Activated CD4-positive, alpha-beta memory T cell treated with anti-CD3 and anti-CD28 coated beads for 36 hours (primary cell): ENCODE data around the gene PABPC1L. TPM values are rescaled to one million over a fixed set of nuclear protein-coding genes. Genes with fewer than 3 reads are reported as not detected.
A peak's percentile ranks its signal among the peaks of the same experiment; 100 is the strongest.

ENCODE experiments used
- CTCF ChIA-PET: fragments of 350-600 bp; sonication (Branson Sonifier 250); formaldehyde crosslinking; loops from one replicate; lab custom pipeline; 2021; ENCODE audit warnings: antibody characterized with exemption, inconsistent platforms; lab: Charles Lee
- POLR2A ChIA-PET: fragments of 350-600 bp; sonication (Branson Sonifier 250); formaldehyde crosslinking; loops from one replicate; lab custom pipeline; 2021; ENCODE audit warnings: antibody characterized with exemption; lab: Charles Lee
- DNase-seq: peaks from one replicate; pipeline ENCODE4 v3.0.0-alpha.2; 2020
- H3K27ac Mint-ChIP-seq: one replicate; pipeline ENCODE4 v1.8.0; 2021; ENCODE audit warnings: mixed read lengths
- H3K27me3 Mint-ChIP-seq: one replicate; pipeline ENCODE4 v1.8.0; 2021; ENCODE audit warnings: mixed read lengths
- H3K36me3 Mint-ChIP-seq: one replicate; pipeline ENCODE4 v1.8.0; 2021; ENCODE audit warnings: mixed read lengths
- H3K4me1 Mint-ChIP-seq: one replicate; pipeline ENCODE4 v1.8.0; 2021; ENCODE audit warnings: low read depth, mixed read lengths
- H3K4me3 Mint-ChIP-seq: one replicate; pipeline ENCODE4 v1.8.0; 2021; ENCODE audit warnings: mild to moderate bottlenecking, mixed read lengths
- H3K9me3 Mint-ChIP-seq: one replicate; pipeline ENCODE4 v1.8.0; 2021; ENCODE audit warnings: mixed read lengths
- intact Hi-C: fragments of 100-400 bp; cut with micrococcal nuclease; formaldehyde crosslinking; loops from one replicate; pipeline ENCODE4 v1.15.1; 2023
- total RNA-seq, 2 experiments: library from RNA; stranded (reverse); gene quantifications; one replicate each; pipeline ENCODE4 v1.2.3, GENCODE V29; 2021

Gene PABPC1L
- total RNA-seq, 2 experiments from 2014 or later, result 61.5 to 70.7 TPM

DNA sequence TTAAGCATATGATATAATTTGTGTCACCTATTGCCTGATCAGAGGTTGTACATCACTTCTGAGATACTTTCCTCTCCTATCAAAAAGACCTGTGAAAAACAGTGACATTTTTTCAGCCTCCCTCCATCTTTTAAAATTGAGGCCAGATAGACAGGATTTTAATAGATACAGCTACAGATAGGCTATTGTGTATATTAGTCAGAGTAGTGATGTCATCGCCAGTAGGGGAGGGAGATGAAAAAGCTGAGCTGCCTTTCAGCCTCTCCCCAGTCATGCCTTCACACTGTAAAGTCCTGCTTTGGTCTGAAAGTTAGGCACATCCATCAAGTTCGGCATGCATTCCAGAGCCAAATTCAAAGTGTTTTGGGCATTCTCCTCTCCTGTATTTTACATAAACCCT lies 7.9 kb upstream of the PABPC1L start:
- H3K27me3 Mint-ChIP-seq, result no peaks in the 10 kb centered on the region
- H3K4me1 Mint-ChIP-seq, result peaks cover 34% of the 10 kb centered on the region
- ChIA-PET CTCF (interaction anchor here (4.1 kb wide), 1 partner anchor 13 kb away, joined by 18 read pairs; no protein-coding TSS in a partner anchor), POLR2A (interaction anchor here (1.1 kb wide), 1 partner anchor 14 kb away, joined by 4 read pairs; no protein-coding TSS in a partner anchor)
- no peak for DNase-seq
- H3K9me3 Mint-ChIP-seq, result no peaks in the 10 kb centered on the region
- H3K36me3 Mint-ChIP-seq, result peaks cover 54% of the 10 kb centered on the region
- no peak overlapping the region for H3K4me3 Mint-ChIP-seq
- no peak overlapping the region for H3K27ac Mint-ChIP-seq
- intact Hi-C loops, result no loop called here

DNA sequence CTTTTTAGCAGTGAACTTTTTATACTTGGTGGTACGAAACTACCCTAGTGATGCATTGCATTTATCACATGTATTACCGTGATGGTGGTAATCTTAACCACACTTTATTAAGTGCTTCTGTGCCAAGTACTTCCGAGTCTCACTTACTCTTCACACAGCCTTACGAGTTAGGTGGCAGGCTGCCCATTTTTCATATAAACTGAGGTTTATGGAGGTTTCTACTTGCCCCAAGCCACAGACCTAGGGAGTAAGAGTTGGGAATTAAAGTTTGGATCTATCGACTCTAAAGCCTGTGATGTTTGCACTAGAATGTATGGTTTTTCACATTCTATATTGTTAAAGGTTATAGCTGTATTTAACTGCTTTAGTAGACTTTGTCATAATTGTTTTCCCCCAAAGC lies 5.5 kb upstream of the PABPC1L start:
- intact Hi-C loops, result no loop called here
- H3K27me3 Mint-ChIP-seq, result no peaks in the 10 kb centered on the region
- H3K27ac Mint-ChIP-seq, result no peak overlapping the region
- POLR2A ChIA-PET, result no interaction called here
- no peaks in the 10 kb centered on the region for H3K9me3 Mint-ChIP-seq
- CTCF ChIA-PET, result no interaction called here
- DNase-seq, result no peak
- H3K36me3 Mint-ChIP-seq, result peaks cover 51% of the 10 kb centered on the region
- peaks cover 28% of the 10 kb centered on the region for H3K4me1 Mint-ChIP-seq
- H3K4me3 Mint-ChIP-seq, result no peak overlapping the region

DNA sequence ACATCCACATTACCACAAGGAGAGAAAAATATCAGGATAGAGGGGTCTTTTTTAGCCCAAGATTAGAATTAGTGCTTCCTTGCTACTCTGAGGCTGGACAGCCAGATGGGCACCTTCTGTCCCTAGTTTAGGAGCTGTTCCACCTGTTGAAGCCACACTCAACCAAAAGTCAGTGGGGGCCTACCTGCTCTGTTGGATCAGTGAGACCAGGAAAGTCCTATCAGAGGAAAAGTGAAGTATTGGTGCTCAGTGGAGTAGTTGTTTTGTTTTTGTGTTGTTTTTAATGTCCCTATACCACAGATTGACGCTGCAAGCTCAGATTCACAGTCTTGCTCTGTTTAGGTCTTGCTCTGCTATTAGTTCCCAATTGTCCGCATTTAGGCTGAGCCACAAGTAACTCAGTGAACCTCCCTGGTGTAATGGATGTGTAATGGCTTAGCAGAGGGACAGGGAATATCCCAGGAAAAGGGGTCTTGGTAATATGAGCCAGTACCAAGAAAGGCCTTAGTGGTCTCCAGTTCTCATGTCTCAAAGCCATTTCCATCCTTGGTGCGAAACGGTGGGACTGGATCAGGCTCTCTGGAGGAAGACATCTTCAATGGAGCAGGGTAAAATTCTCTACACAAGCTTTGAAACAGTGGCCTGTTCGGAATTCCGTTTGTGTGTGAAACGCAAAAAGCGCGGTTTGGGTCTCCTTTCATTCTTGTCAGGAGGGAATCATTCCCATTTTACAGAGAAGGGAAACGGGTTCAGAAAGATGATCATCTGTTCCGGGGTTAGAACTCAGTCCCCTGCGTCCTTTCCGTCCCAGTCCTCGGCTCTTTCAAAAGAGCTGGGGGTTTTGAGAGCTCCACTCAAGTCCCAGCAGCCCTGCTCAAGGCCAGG lies 631 bp upstream of the PABPC1L start:
- Mint-ChIP-seq H3K4me1 (peaks cover 30% of the 10 kb centered on the region), H3K27ac (peak overlapping the region; percentile 60), H3K27me3 (no peaks in the 10 kb centered on the region), H3K4me3 (peak overlapping the region; percentile 88), H3K36me3 (peaks cover 48% of the 10 kb centered on the region), H3K9me3 (no peaks in the 10 kb centered on the region)
- ChIA-PET CTCF (interaction anchor here (0.8 to 2.6 kb wide), 3 partner anchors 9 to 187 kb away, joined by 3 to 7 read pairs (median 5); no protein-coding TSS in a partner anchor), POLR2A (interaction anchor here (0.6 to 1.6 kb wide), 5 partner anchors 10 to 120 kb away, joined by 3 to 9 read pairs (median 5); partner anchors contain the start of gene TOMM34)
- no peak for DNase-seq
- intact Hi-C loops, result no loop called here

DNA sequence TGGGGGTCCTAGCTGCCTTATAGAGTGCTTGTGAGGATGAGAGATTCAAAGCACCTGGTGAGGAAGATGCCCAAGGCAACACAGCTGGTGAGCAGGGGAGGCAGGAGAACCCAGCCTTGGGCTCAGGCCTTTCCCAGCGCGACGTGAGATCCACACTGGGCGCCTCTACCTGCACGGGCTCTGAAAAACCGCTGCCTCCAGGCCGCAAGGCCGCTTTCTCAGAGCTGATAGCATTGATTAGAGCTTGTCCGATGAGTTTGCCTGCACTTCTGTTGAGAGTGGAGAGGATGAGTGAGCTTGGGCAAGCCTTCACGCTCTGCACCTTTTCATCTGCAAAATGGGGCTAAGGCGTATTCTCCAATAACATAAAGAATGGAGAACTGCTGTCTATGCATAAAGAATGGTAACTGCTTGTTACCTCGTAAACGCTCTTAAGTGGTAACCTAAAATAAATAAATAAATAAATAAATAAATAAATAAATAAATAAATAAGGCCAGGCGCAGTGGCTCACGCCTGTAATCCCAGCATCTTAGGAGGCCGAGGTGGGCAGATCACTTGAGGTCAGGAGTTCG lies 916 bp downstream of the PABPC1L start:
- peaks cover 43% of the 10 kb centered on the region for H3K36me3 Mint-ChIP-seq
- no peaks in the 10 kb centered on the region for H3K9me3 Mint-ChIP-seq
- no peak for DNase-seq
- intact Hi-C loops, result loop anchor here (1.0 to 2.0 kb wide), 2 partner anchors 25 to 56 kb away; partner anchors contain the start of genes STK4 and YWHAB
- ChIA-PET POLR2A (interaction anchor here (0.8 to 1.4 kb wide), 2 partner anchors 14 to 54 kb away, joined by 3 to 5 read pairs; no protein-coding TSS in a partner anchor), CTCF (interaction anchor here (0.9 to 2.6 kb wide), 6 partner anchors 23 to 380 kb away, joined by 3 to 7 read pairs (median 4); partner anchors contain the start of gene TOMM34)
- peak overlapping the region; percentile 88 for H3K4me3 Mint-ChIP-seq
- no peaks in the 10 kb centered on the region for H3K27me3 Mint-ChIP-seq
- H3K27ac Mint-ChIP-seq, result peak overlapping the region; percentile 56
- peaks cover 40% of the 10 kb centered on the region for H3K4me1 Mint-ChIP-seq

DNA sequence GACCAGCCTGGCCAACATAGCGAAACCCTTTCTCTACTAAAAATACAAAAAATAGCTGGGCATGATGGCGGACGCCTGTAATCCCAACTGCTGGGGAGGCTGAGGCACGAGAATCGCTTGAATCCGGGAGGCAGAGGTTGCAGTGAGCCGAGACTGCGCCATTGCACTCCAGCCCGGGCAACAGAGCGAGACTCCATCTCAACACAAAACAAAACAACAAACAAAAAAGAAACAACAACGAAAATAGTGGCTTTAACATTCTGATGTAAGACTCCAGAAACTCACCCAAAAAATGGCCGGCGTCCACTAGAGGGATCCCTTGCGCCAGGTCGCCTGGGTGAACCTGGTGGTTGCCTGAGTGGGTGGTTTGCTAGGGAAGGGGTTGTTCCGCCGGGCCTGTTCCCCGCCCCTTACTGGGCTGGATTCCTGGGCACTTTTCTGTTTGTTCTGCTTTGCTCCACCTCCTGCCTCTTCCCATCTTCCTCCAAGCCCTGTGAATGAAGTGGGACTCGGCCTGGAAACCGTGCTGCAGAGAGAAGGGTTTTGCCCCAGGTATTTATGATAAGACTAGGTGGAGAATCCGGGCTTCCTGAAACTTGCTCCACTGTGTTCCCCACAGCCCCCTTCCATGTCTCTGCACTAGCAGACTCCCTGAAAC lies 1.5 kb downstream of the PABPC1L start:
- H3K27ac Mint-ChIP-seq, result no peak overlapping the region
- peaks cover 42% of the 10 kb centered on the region for H3K36me3 Mint-ChIP-seq
- intact Hi-C loops, result loop anchor here (2.0 kb wide), 1 partner anchor 55 kb away; the partner anchor contains the start of gene STK4
- POLR2A ChIA-PET, result interaction anchor here (0.8 kb wide), 1 partner anchor 54 kb away, joined by 3 read pairs; no protein-coding TSS in a partner anchor
- no peaks in the 10 kb centered on the region for H3K27me3 Mint-ChIP-seq
- H3K9me3 Mint-ChIP-seq, result no peaks in the 10 kb centered on the region
- H3K4me3 Mint-ChIP-seq, result peak overlapping the region; percentile 60
- DNase-seq, result peak; percentile 74
- CTCF ChIA-PET, result interaction anchor here (0.9 to 1.5 kb wide), 5 partner anchors 49 to 379 kb away, joined by 3 to 5 read pairs (median 4); partner anchors contain the start of gene TOMM34
- peaks cover 40% of the 10 kb centered on the region for H3K4me1 Mint-ChIP-seq

DNA sequence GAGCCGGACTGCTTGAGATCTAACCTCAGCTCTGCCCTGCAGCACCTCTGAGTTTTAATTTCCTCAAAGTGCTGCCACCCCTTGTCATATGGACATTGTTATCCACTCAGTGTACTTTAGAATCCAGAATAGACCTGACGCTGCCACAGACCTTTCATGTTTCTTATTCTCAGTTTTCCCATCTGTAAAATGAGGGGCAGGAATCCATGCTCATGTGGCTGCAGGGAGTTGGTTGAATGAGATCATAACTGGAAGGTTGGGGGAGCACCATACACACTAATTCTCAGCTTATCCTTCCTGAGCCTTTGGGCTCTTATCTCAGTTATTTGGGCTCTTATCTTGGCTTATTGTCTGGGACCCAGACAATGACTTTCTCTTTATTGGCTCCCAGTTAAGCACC lies 2.3 kb downstream of the PABPC1L start:
- CTCF ChIA-PET, result no interaction called here
- Mint-ChIP-seq H3K4me1 (peaks cover 40% of the 10 kb centered on the region), H3K4me3 (no peak overlapping the region), H3K27ac (no peak overlapping the region), H3K36me3 (peaks cover 40% of the 10 kb centered on the region), H3K27me3 (no peaks in the 10 kb centered on the region), H3K9me3 (no peaks in the 10 kb centered on the region)
- no peak for DNase-seq
- intact Hi-C loops, result no loop called here
- POLR2A ChIA-PET, result no interaction called here

DNA sequence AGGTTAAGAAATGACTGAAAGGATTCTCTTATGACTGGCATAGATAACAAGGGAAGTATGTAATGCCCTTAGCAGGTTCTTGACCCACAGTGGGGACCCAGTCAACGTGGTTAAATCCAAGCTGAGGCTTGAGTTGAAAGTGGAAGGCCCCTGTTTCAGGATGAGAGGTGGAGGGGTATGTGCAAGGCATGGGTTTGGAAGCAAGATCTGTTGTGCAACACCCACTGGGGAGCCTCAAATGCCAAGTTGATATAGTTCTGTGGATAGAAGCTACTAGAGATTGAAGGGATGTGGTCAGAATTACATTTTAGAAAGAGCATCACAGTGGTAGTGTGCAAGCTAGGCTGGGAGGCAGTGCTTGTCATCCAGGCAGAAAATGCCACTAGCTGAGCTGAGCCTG lies 5.1 kb downstream of the PABPC1L start:
- peak overlapping the region; percentile 47 for H3K27ac Mint-ChIP-seq
- ChIA-PET CTCF (interaction anchor here (1.0 kb wide), 1 partner anchor 181 kb away, joined by 3 read pairs; no protein-coding TSS in a partner anchor), POLR2A (interaction anchor here (1.4 kb wide), 1 partner anchor 51 kb away, joined by 3 read pairs; no protein-coding TSS in a partner anchor)
- peaks cover 39% of the 10 kb centered on the region for H3K36me3 Mint-ChIP-seq
- intact Hi-C loops, result no loop called here
- no peak overlapping the region for H3K4me3 Mint-ChIP-seq
- DNase-seq, result peak; percentile 45
- no peaks in the 10 kb centered on the region for H3K27me3 Mint-ChIP-seq
- no peaks in the 10 kb centered on the region for H3K9me3 Mint-ChIP-seq
- peaks cover 28% of the 10 kb centered on the region for H3K4me1 Mint-ChIP-seq

DNA sequence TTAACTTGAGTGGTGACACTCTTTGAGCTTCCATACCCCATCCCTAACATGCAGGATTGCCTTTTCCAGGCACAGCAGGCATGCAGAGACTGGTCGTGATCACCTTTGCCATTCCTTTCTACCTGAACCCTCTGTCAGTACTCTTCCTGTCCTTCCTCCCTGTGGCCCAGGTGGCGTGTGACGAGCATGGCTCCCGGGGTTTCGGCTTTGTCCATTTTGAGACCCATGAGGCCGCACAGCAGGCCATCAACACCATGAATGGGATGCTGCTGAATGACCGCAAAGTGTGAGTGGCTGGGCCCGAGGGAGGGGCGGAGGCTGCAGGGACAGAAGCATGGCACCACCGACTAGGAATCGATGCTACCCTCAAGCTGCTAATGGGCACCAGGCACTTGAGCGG lies 6.7 kb downstream of the PABPC1L start:
- Mint-ChIP-seq H3K4me1 (peaks cover 17% of the 10 kb centered on the region), H3K36me3 (peaks cover 43% of the 10 kb centered on the region), H3K27ac (no peak overlapping the region), H3K27me3 (no peaks in the 10 kb centered on the region), H3K4me3 (no peak overlapping the region), H3K9me3 (no peaks in the 10 kb centered on the region)
- DNase-seq, result no peak
- intact Hi-C loops, result no loop called here
- ChIA-PET CTCF (no interaction called here), POLR2A (no interaction called here)

DNA sequence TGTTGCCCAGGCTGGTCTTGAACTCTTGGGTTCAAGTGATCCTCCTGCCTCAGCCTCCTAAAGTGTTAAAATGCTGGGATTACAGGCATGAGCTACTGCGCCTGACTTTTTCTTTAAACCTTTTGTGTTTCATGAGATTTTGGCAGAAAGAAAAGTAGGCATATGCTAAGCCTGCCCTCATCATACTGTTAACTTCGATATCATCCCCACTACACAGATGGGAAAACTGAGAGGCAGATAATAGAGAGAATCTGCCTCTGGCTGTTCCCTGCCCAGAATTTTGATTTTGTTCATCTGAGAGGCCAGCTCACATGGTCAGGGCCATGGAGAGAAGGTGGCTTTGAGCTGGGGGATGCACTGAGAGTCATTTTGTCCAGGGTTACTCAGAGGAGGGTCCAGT lies 7.5 kb downstream of the PABPC1L start:
- Mint-ChIP-seq H3K27me3 (no peaks in the 10 kb centered on the region), H3K9me3 (no peaks in the 10 kb centered on the region), H3K4me1 (peaks cover 15% of the 10 kb centered on the region), H3K4me3 (no peak overlapping the region), H3K36me3 (peaks cover 40% of the 10 kb centered on the region), H3K27ac (no peak overlapping the region)
- ChIA-PET CTCF (interaction anchor here (0.7 to 1.2 kb wide), 3 partner anchors 8 to 179 kb away, joined by 3 read pairs; partner anchors contain the start of gene PABPC1L), POLR2A (no interaction called here)
- DNase-seq, result no peak
- intact Hi-C loops, result no loop called here

DNA sequence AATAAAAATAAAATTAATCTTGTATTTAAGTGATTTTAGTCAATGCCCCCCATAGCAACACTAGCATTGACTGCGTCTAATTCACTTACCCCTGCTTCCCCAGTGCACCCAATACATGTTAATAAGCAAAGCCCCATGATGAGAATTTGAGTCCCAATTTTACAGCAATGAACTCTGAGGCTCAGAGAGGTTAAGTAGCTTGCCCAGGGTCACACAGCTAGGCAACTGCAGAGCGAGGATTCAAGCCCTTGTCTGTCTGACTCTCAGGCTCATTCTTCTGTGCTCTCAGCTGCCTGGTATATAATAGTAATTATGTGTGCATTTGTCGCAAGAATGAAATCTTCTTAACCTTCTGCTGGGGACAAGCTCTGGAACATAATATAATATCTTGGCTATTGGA lies 8.5 kb downstream of the PABPC1L start:
- Mint-ChIP-seq H3K4me3 (no peak overlapping the region), H3K36me3 (peaks cover 40% of the 10 kb centered on the region), H3K4me1 (peaks cover 15% of the 10 kb centered on the region), H3K27me3 (no peaks in the 10 kb centered on the region), H3K27ac (no peak overlapping the region), H3K9me3 (no peaks in the 10 kb centered on the region)
- ChIA-PET CTCF (interaction anchor here (1.2 kb wide), 1 partner anchor 9 kb away, joined by 3 read pairs; the partner anchor contains the start of gene PABPC1L), POLR2A (no interaction called here)
- intact Hi-C loops, result no loop called here
- no peak for DNase-seq

DNA sequence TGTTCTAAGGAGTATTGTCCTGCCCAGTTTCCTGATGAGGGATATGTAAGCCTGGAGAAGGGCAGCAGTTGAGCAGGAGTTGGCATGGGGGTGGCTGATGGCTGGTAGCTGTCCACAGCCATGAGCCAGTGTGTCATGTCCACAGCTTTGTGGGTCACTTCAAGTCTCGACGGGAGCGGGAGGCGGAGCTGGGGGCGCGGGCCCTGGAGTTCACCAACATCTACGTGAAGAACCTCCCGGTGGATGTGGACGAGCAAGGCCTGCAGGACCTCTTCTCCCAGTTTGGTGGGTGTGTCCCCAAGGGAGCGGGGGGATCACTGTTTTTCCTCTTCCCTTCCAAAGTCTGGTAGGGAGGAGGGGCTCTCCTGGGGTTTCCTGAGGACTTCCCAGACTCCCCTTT lies 8.9 kb downstream of the PABPC1L start:
- POLR2A ChIA-PET, result no interaction called here
- no peak for DNase-seq
- Mint-ChIP-seq H3K4me3 (no peak overlapping the region), H3K27ac (no peak overlapping the region), H3K9me3 (no peaks in the 10 kb centered on the region), H3K27me3 (no peaks in the 10 kb centered on the region), H3K4me1 (peaks cover 12% of the 10 kb centered on the region), H3K36me3 (peaks cover 36% of the 10 kb centered on the region)
- CTCF ChIA-PET, result interaction anchor here (1.2 kb wide), 1 partner anchor 9 kb away, joined by 3 read pairs; the partner anchor contains the start of gene PABPC1L
- intact Hi-C loops, result no loop called here
